A549 (cell line): ENCODE measurements around the gene TBC1D8. TPM values are rescaled to one million over a fixed set of nuclear protein-coding genes. Genes with fewer than 3 reads are reported as not detected.

Experiments
- ATAC-seq, 2 experiments: fragments of 200-7000 bp in 1 of 2; fragments of >200 bp in 1 of 2; cut with Nextera tagmentation in 1 of 2; cut with Tn5 transposase in 1 of 2; 3 replicates each; pipeline versions ENCODE4 v1.8.0 to v1.9.1; 2018 to 2020; ENCODE audit warnings: mild to moderate bottlenecking in 1 of 2, moderate library complexity in 1 of 2
- CTCF ChIA-PET: fragments of 300-600 bp; sonication (Branson Sonifier 250); formaldehyde crosslinking; extraction: SDS; loops from one replicate; lab custom pipeline; 2021; ENCODE audit warnings: antibody characterized with exemption, inconsistent platforms; lab: Yijun Ruan, JAX
- POLR2A ChIA-PET: fragments of 350-600 bp; formaldehyde crosslinking; extraction: SDS; loops from one replicate; lab custom pipeline; 2021; ENCODE audit warnings: antibody characterized with exemption, inconsistent platforms; lab: Yijun Ruan, JAX
- DNase-seq, 2 experiments: peaks; one replicate each; pipeline versions ENCODE4 v3.0.0 to v3.0.0-alpha.2; 2011 to 2016; ENCODE audit warnings: low read depth in 1 of 2, low spot score in 1 of 2
- FAIRE-seq: peaks from 2 replicates; lab custom pipeline; 2011; peaks lifted over from hg19 to GRCh38; lab: Jason Lieb, UNC
- H3K27ac ChIP-seq, 2 experiments: fragments of >200 bp; sonication (Bioruptor Twin); formaldehyde crosslinking; 3 replicates each; pipeline ENCODE4 v1.5.1; 2016 to 2017
- H3K4me1 ChIP-seq: fragments of >200 bp; sonication (Bioruptor Twin); formaldehyde crosslinking; 3 replicates; pipeline ENCODE4 v1.6.1; 2016
- H3K4me2 ChIP-seq: fragments of >200 bp; sonication (Bioruptor Twin); formaldehyde crosslinking; 3 replicates; pipeline ENCODE4 v1.6.1; 2016
- H3K4me3 ChIP-seq: fragments of >200 bp; sonication (Bioruptor Twin); formaldehyde crosslinking; 3 replicates; pipeline ENCODE4 v1.5.1; 2016
- H3K9me3 ChIP-seq: fragments of >200 bp; sonication (Bioruptor Twin); formaldehyde crosslinking; 3 replicates; pipeline ENCODE4 v1.6.1; 2016
- BHLHE40 ChIP-seq: IDR thresholded peaks from 2 replicates; pipeline ENCODE4 v1.6.1; 2012; ENCODE audit warnings: low read depth, low read length, inconsistent platforms
- CBX8 ChIP-seq: fragments of 200-600 bp; sonication (generic); IDR thresholded peaks from 2 replicates; pipeline ENCODE4 v1.6.1; 2016
- CHD2 ChIP-seq: fragments of 150-350 bp; IDR thresholded peaks from 2 replicates; pipeline ENCODE4 v1.6.1; 2014; ENCODE audit warnings: low read length; ENCODE audit not compliant: partially characterized antibody
- EHF ChIP-seq: fragments of 250-450 bp; sonication (Bioruptor Pico); IDR thresholded peaks from 2 replicates; pipeline ENCODE4 v1.5.0; 2020; ENCODE audit warnings: mild to moderate bottlenecking
- EHMT2 ChIP-seq: fragments of 200-600 bp; sonication (generic); IDR thresholded peaks from 2 replicates; pipeline ENCODE4 v1.6.1; 2016; ENCODE audit warnings: antibody characterized with exemption, low read depth, mild to moderate bottlenecking, moderate library complexity
- EP300 ChIP-seq, 2 experiments: fragments of >200 bp; sonication (Bioruptor Twin); formaldehyde crosslinking; IDR thresholded peaks; 2 replicates in 1 of 2; 3 replicates in 1 of 2; pipeline ENCODE4 v1.6.1; 2016 to 2017
- FOSL2 ChIP-seq, 2 experiments: fragments of 450-650 bp in 1 of 2; fragments of >200 bp in 1 of 2; sonication (Bioruptor Twin) in 1 of 2; formaldehyde crosslinking; IDR thresholded peaks; 2 replicates each; pipeline versions ENCODE4 v1.5.0 to v1.6.1; 2016 to 2020; ENCODE audit warnings: mild to moderate bottlenecking in 1 of 2, moderate library complexity in 1 of 2
- HDAC2 ChIP-seq: fragments of 200-600 bp; sonication (generic); IDR thresholded peaks from 2 replicates; pipeline ENCODE4 v1.6.1; 2016
- HEYL ChIP-seq: fragments of 250-450 bp; sonication (Bioruptor Pico); IDR thresholded peaks from 2 replicates; pipeline ENCODE4 v1.8.0; 2021; ENCODE audit warnings: mild to moderate bottlenecking, moderate library complexity
- HOXB13 ChIP-seq: fragments of 250-450 bp; sonication (Bioruptor Pico); IDR thresholded peaks from 2 replicates; pipeline ENCODE4 v1.5.0; 2020; ENCODE audit warnings: low read depth, mild to moderate bottlenecking, moderate library complexity
- MAFK ChIP-seq: fragments of 450-650 bp; IDR thresholded peaks from 2 replicates; pipeline ENCODE4 v1.6.1; 2014; ENCODE audit not compliant: partially characterized antibody
- MAZ ChIP-seq: fragments of 150-350 bp; IDR thresholded peaks from 2 replicates; pipeline ENCODE4 v1.6.1; 2014; ENCODE audit warnings: antibody characterized with exemption, low read depth, low read length, borderline replicate concordance
- NFE2L2 ChIP-seq: fragments of 150-350 bp; conservative IDR thresholded peaks from 2 replicates; pipeline ENCODE4 v1.6.1; 2014; ENCODE audit warnings: low read length
- NR3C1 ChIP-seq: fragments of >200 bp; sonication (Bioruptor Twin); formaldehyde crosslinking; IDR thresholded peaks from 3 replicates; pipeline ENCODE4 v1.6.1; 2017
- POLR2AphosphoS2 ChIP-seq: conservative IDR thresholded peaks from 2 replicates; pipeline ENCODE4 v1.6.1; 2012; ENCODE audit warnings: low read length, improper control_type of control experiment, inconsistent platforms
- RAD21 ChIP-seq, 2 experiments: fragments of >200 bp in 1 of 2; sonication (Bioruptor Twin) in 1 of 2; formaldehyde crosslinking in 1 of 2; IDR thresholded peaks in 1 of 2; conservative IDR thresholded peaks in 1 of 2; 2 replicates in 1 of 2; 3 replicates in 1 of 2; pipeline ENCODE4 v1.6.1; 2012 to 2018; ENCODE audit warnings: inconsistent platforms in 1 of 2
- RCOR1 ChIP-seq: fragments of 150-350 bp; IDR thresholded peaks from 2 replicates; pipeline ENCODE4 v1.6.1; 2014; ENCODE audit warnings: antibody characterized with exemption, low read length, low read depth
- REST ChIP-seq: fragments of 200-600 bp; sonication (generic); IDR thresholded peaks from 2 replicates; pipeline ENCODE4 v1.6.1; 2016; ENCODE audit warnings: antibody characterized with exemption, mild to moderate bottlenecking, moderate library complexity
- RNF2 ChIP-seq: fragments of 200-600 bp; sonication (generic); IDR thresholded peaks from 2 replicates; pipeline ENCODE4 v1.6.1; 2016; ENCODE audit warnings: low read depth, mild to moderate bottlenecking, antibody characterized with exemption, moderate library complexity, borderline replicate concordance
- SREBF2 ChIP-seq: fragments of 450-650 bp; IDR thresholded peaks from 2 replicates; pipeline ENCODE4 v1.6.1; 2014; ENCODE audit warnings: mild to moderate bottlenecking, moderate library complexity
- USF2 ChIP-seq: fragments of 450-650 bp; IDR thresholded peaks from 2 replicates; pipeline ENCODE4 v1.6.1; 2014; ENCODE audit warnings: antibody characterized with exemption
- ZFP36 ChIP-seq: fragments of 450-650 bp; IDR thresholded peaks from 2 replicates; pipeline ENCODE4 v1.6.1; 2014; ENCODE audit warnings: borderline replicate concordance; ENCODE audit not compliant: partially characterized antibody
- ZSCAN20 ChIP-seq: fragments of 250-450 bp; sonication (Bioruptor Pico); IDR thresholded peaks from 2 replicates; pipeline ENCODE4 v1.8.0; 2022; ENCODE audit warnings: mild to moderate bottlenecking, moderate library complexity
- WGBS: methylation state at CpG from one replicate; pipeline ENCODE4 v1.1.6; 2017; ENCODE audit errors: missing lambda C conversion rate; 5-methylcytosine and 5-hydroxymethylcytosine counted together
- polyA plus RNA-seq, 4 experiments: library from polyadenylated mRNA; depleted of rRNA in 3 of 4; stranded (reverse); fragments of >200 nt; fragmentation: RNase III in 1 of 4; extraction: RNeasy Plus Mini Kit Qiagen cat#74134 plus additional on column Dnase treatment in 1 of 4; gene quantifications; 2 replicates in 3 of 4; 3 replicates in 1 of 4; pipeline ENCODE4 v1.2.3, GENCODE V29; 2011 to 2017
- TF ChIP-seq, protein P1 (sequence below): IDR thresholded peaks from 2 replicates; pipeline ENCODE4 v1.6.1; 2012

TBC1D8 gene
- polyA plus RNA-seq, 2 of the 4 experiments (the other 2 are of a cell fraction): 35.3 to 107 TPM

DNA sequence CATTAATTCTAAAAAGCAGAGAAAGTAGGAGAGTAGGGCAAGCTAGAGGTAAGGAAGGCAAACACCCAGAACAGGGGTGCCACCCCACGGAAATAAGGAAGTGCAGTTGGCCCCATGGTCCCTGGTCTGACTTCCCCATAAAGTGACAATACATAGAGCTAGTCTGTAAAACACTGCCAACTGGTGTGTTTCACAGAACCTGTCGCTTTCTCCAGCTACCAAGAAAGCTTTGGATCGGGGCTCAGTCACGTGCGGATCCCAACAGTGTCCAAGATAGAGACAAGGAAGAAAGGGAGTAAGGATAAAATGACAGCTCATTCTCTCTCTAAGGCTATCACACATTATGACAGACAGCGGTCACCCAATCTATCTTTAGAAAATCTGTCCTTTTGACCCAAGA, 36.4 kb downstream of the TBC1D8 start:
- DNase-seq (no peak), FAIRE-seq (no peak), ATAC-seq (peak; percentile 8 to 12; a peak in 4 of 6 replicates)
- H3K9me3 ChIP-seq: no peaks in the 10 kb centered on the region
- peaks cover 96% of the 10 kb centered on the region for H3K4me1 ChIP-seq
- ChIA-PET CTCF (interaction anchor here (0.9 to 2.4 kb wide), 7 partner anchors 9 to 103 kb away, joined by 3 to 14 read pairs (median 6); partner anchors contain the start of gene TBC1D8), POLR2A (interaction anchor here (0.8 to 2.3 kb wide), 3 partner anchors 10 to 75 kb away, joined by 3 to 20 read pairs (median 3); no protein-coding TSS in a partner anchor)
- no peak overlapping the region for H3K4me3 ChIP-seq
- WGBS: 37% methylated on average over 6 of the region's 6 CpGs
- TF ChIP-seq HEYL (CRISPR knock-in tag) (no peak), EHF (CRISPR knock-in tag) (0 out of 2 replicates have a peak, but pooled peaks have one; percentile 20), RAD21 (conservative IDR thresholded peaks at IDR 0.05 in 1 of 2, IDR thresholded peaks at IDR 0.05 in 1 of 2) (0 out of 5 replicates have a peak, but pooled peaks of 1 of the 2 experiments have one; percentile 1), FOSL2 (IDR thresholded peaks at IDR 0.05) (no peak), FOSL2 (CRISPR knock-in tag; IDR thresholded peaks at IDR 0.05) (no peak)
- peak overlapping the region; percentile 89 to 91 for H3K27ac ChIP-seq
- H3K4me2 ChIP-seq: peak overlapping the region; percentile 77

GRCh38 chr2:101114268-101114783, 36.9 kb downstream of the TBC1D8 start:
- ChIA-PET POLR2A (interaction anchor here (0.6 to 2.3 kb wide), 7 partner anchors 10 to 112 kb away, joined by 3 to 20 read pairs (median 6); partner anchors contain the start of genes RPL31 and TBC1D8), CTCF (interaction anchor here (0.8 to 2.4 kb wide), 7 partner anchors 10 to 101 kb away, joined by 3 to 14 read pairs (median 4); partner anchors contain the start of gene TBC1D8)
- peak; percentile 8 to 16; a peak in 5 of 6 replicates for ATAC-seq
- FAIRE-seq: no peak
- no peak for DNase-seq
- Histone ChIP-seq H3K27ac (peak overlapping the region; percentile 89 to 91), H3K4me2 (peak overlapping the region; percentile 77), H3K9me3 (no peaks in the 10 kb centered on the region), H3K4me3 (no peak overlapping the region), H3K4me1 (peaks cover 96% of the 10 kb centered on the region)
- WGBS: 10% methylated on average over 5 of the region's 5 CpGs
- TF ChIP-seq HDAC2: no peak
- no peak for TF ChIP-seq EHMT2
- TF ChIP-seq RAD21 (conservative IDR thresholded peaks at IDR 0.05 in 1 of 2, IDR thresholded peaks at IDR 0.05 in 1 of 2): no peak
- no peak for TF ChIP-seq EP300 (IDR thresholded peaks at IDR 0.05)
- no peak for TF ChIP-seq ZFP36

GRCh38 chr2:101113441-101114267, 37.5 kb downstream of the TBC1D8 start:
- peak overlapping the region; percentile 77 for H3K4me2 ChIP-seq
- peak; percentile 77 to 83 for ATAC-seq
- H3K27ac ChIP-seq: peak overlapping the region; percentile 89 to 91
- WGBS: 4% methylated on average over 10 of the region's 10 CpGs
- peak overlapping the region; percentile 12; the same call in 1 of the 3 replicates for H3K4me3 ChIP-seq
- ChIA-PET POLR2A (interaction anchor here (0.6 to 2.3 kb wide), 6 partner anchors 11 to 112 kb away, joined by 3 to 20 read pairs (median 6); partner anchors contain the start of genes RPL31 and TBC1D8), CTCF (interaction anchor here (0.8 to 2.4 kb wide), 7 partner anchors 7 to 89 kb away, joined by 3 to 14 read pairs (median 4); partner anchors contain the start of gene TBC1D8)
- peak; percentile 82 to 96 for DNase-seq
- H3K9me3 ChIP-seq: no peaks in the 10 kb centered on the region
- no peak for FAIRE-seq
- H3K4me1 ChIP-seq: peaks cover 96% of the 10 kb centered on the region
- TF ChIP-seq BHLHE40: no peak
- 0 out of 2 replicates have a peak, but pooled peaks have one; percentile 13 for TF ChIP-seq HOXB13 (CRISPR knock-in tag)
- no peak for TF ChIP-seq MAZ
- TF ChIP-seq USF2: no peak
- no peak for TF ChIP-seq ZSCAN20 (CRISPR knock-in tag)
- TF ChIP-seq CBX8: no peak
- TF ChIP-seq REST: no peak
- TF ChIP-seq RNF2: no peak
- TF ChIP-seq, protein P1, sequence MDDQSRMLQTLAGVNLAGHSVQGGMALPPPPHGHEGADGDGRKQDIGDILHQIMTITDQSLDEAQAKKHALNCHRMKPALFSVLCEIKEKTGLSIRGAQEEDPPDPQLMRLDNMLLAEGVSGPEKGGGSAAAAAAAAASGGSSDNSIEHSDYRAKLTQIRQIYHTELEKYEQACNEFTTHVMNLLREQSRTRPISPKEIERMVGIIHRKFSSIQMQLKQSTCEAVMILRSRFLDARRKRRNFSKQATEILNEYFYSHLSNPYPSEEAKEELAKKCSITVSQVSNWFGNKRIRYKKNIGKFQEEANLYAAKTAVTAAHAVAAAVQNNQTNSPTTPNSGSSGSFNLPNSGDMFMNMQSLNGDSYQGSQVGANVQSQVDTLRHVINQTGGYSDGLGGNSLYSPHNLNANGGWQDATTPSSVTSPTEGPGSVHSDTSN: no peak
- no peak for TF ChIP-seq CHD2
- 0 out of 2 replicates have a peak, but pooled peaks have one; percentile 31 for TF ChIP-seq NFE2L2
- no peak for TF ChIP-seq NR3C1
- TF ChIP-seq MAFK: peak; percentile 80
- TF ChIP-seq RCOR1: no peak
- no peak for TF ChIP-seq SREBF2
- TF ChIP-seq POLR2AphosphoS2: no peak
- TF ChIP-seq EP300 (IDR thresholded peaks at IDR 0.05): peak; percentile 97; a peak in 4 of 5 replicates
- TF ChIP-seq FOSL2 (IDR thresholded peaks at IDR 0.05): peak; percentile 93
- TF ChIP-seq FOSL2 (CRISPR knock-in tag; IDR thresholded peaks at IDR 0.05): peak; percentile 95
- no peak for TF ChIP-seq HDAC2
- TF ChIP-seq RAD21 (conservative IDR thresholded peaks at IDR 0.05 in 1 of 2, IDR thresholded peaks at IDR 0.05 in 1 of 2): peak; percentile 39 to 65
- no peak for TF ChIP-seq HEYL (CRISPR knock-in tag)
